ENCODE measurements around the gene ZP3.
"Not testable (repeated sequence)": the region's sequence is repeated elsewhere in the genome, so short reads cannot be mapped to it uniquely, and the experiment has no call there.

ZP3 gene

DNA sequence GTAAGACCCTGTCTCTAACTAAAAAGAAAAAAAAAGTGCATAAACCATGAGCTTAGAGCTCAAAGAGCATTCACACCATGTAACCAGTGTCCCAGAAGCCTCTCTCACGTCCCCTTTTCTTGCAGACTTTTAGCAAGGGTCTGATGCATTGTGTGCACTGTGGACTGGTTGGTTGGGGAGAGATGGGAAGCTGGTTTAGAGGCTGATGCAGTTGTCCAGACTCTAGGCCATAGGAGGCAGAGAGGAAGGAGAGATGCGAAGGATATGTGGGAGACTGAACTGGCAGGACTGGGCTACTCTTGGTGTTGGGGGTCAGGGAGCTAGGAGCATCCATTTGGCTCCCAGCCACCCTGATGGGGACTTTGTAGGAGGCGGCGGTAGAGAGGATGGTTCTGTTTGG lies 17.0 kb upstream of the ZP3 start:
- no peaks in the 10 kb centered on the region for H3K9me3 ChIP-seq (ENCODE audit: severe bottlenecking)
- 0 out of 3 replicates have a peak, but pooled peaks have one; percentile 22 for ATAC-seq (ENCODE audit: low read depth)
- H3K27me3 ChIP-seq (ENCODE audit: insufficient read depth, poor library complexity, severe bottlenecking), result no peaks in the 10 kb centered on the region
- no peak for DNase-seq (ENCODE audit: low spot score)
- peaks cover 3% of the 10 kb centered on the region for H3K4me1 ChIP-seq (ENCODE audit: insufficient read depth, poor library complexity, severe bottlenecking)
- no peak overlapping the region for H3K27ac ChIP-seq (ENCODE audit: poor library complexity, severe bottlenecking)
- TF ChIP-seq, protein P1, sequence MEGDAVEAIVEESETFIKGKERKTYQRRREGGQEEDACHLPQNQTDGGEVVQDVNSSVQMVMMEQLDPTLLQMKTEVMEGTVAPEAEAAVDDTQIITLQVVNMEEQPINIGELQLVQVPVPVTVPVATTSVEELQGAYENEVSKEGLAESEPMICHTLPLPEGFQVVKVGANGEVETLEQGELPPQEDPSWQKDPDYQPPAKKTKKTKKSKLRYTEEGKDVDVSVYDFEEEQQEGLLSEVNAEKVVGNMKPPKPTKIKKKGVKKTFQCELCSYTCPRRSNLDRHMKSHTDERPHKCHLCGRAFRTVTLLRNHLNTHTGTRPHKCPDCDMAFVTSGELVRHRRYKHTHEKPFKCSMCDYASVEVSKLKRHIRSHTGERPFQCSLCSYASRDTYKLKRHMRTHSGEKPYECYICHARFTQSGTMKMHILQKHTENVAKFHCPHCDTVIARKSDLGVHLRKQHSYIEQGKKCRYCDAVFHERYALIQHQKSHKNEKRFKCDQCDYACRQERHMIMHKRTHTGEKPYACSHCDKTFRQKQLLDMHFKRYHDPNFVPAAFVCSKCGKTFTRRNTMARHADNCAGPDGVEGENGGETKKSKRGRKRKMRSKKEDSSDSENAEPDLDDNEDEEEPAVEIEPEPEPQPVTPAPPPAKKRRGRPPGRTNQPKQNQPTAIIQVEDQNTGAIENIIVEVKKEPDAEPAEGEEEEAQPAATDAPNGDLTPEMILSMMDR (IDR thresholded peaks at IDR 0.05; ENCODE audit: poor library complexity, severe bottlenecking), result no peak
- no peaks in the 10 kb centered on the region for H3K36me3 ChIP-seq (ENCODE audit: low read depth)
- no peak overlapping the region for H3K4me3 ChIP-seq (ENCODE audit: severe bottlenecking)

DNA sequence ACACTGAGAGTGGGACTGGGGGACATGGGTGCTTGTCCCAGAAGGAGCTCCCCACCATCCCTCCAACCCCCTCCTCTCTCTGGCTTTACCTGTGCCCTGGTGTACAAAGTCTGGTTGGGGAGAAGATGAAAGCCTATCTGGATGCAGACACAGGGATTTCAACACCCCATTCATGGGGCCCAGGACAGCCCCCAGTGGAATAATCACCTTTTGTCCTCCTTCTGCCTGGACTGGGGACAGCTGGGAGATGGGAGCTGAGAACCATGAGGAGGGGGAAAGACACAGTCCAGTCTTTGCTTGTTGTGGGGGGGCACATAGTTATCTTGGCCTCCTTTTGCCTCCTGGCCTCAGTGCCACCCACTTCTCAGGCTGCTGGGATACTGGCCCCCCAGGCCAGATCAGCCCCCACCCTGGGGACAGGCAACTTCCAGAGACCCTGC lies 16.6 kb upstream of the ZP3 start:
- TF ChIP-seq, protein P1 (IDR thresholded peaks at IDR 0.05; ENCODE audit: poor library complexity, severe bottlenecking), result no peak
- DNase-seq (ENCODE audit: low spot score) (no peak), ATAC-seq (ENCODE audit: low read depth) (no peak)
- no peaks in the 10 kb centered on the region for H3K36me3 ChIP-seq (ENCODE audit: low read depth)
- H3K9me3 ChIP-seq (ENCODE audit: severe bottlenecking), result no peaks in the 10 kb centered on the region
- no peak overlapping the region for H3K27ac ChIP-seq (ENCODE audit: poor library complexity, severe bottlenecking)
- H3K4me3 ChIP-seq (ENCODE audit: severe bottlenecking), result no peak overlapping the region
- no peaks in the 10 kb centered on the region for H3K27me3 ChIP-seq (ENCODE audit: insufficient read depth, poor library complexity, severe bottlenecking)
- H3K4me1 ChIP-seq (ENCODE audit: insufficient read depth, poor library complexity, severe bottlenecking), result peaks cover 3% of the 10 kb centered on the region

DNA sequence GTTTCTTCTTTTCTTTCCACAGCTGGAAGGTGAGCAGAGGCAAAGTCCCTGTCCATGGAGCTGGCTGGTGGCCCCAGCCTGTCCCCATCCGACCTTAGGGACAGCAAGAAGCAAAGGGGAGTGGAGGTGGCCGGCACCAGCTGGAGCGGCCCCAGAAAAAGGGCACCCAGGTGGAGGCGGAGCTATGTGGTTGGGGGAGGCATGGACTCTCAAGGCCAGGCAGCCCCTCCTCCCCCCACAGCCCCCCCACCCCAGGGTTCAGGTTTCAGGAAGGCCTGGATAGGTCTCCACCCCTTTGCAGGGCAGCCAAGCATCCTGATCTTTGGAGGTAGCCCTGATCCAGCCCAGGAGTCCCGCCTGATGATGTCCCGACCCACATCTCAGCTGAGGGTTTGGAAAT lies 15.2 kb upstream of the ZP3 start, which contains the start of gene SSC4D:
TSS of gene SSC4D (minus strand) at position 161 of the 400 bp plus-strand sequence. CDS start 5,258 bp downstream, outside the sequence.
- Histone ChIP-seq H3K9me3 (ENCODE audit: severe bottlenecking) (no peaks in the 10 kb centered on the region), H3K27me3 (ENCODE audit: insufficient read depth, poor library complexity, severe bottlenecking) (no peaks in the 10 kb centered on the region), H3K4me1 (ENCODE audit: insufficient read depth, poor library complexity, severe bottlenecking) (peaks cover 3% of the 10 kb centered on the region), H3K36me3 (ENCODE audit: low read depth) (no peaks in the 10 kb centered on the region), H3K4me3 (ENCODE audit: severe bottlenecking) (no peak within 1 kb of the TSS), H3K27ac (ENCODE audit: poor library complexity, severe bottlenecking) (no peak within 1 kb of the TSS)
- TF ChIP-seq, protein P1 (IDR thresholded peaks at IDR 0.05; ENCODE audit: poor library complexity, severe bottlenecking), result no peak
- DNase-seq (ENCODE audit: low spot score) (no peak), ATAC-seq (ENCODE audit: low read depth) (no peak)

DNA sequence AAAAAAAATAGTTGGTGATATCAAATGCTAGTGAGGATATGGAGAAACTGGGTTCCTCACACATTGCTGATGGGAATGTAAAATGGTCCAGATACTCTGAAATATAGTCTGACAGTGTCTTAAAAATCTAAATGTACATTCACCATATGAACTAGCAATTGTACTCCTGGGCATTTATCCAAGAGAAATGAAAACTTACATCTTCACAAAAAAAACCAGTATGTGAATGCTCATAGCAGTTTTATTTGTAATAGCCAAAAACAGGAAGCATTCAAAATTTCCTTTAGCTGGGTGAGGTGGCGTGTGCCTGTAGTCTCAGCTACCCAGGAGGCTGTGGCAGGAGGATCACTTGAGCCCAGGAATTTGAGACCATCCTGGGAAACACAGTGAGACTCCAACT lies 13.1 kb upstream of the ZP3 start:
- Histone ChIP-seq H3K27me3 (ENCODE audit: insufficient read depth, poor library complexity, severe bottlenecking) (no peaks in the 10 kb centered on the region), H3K27ac (ENCODE audit: poor library complexity, severe bottlenecking) (no peak overlapping the region), H3K9me3 (ENCODE audit: severe bottlenecking) (no peaks in the 10 kb centered on the region), H3K4me3 (ENCODE audit: severe bottlenecking) (no peak overlapping the region), H3K4me1 (ENCODE audit: insufficient read depth, poor library complexity, severe bottlenecking) (peaks cover 3% of the 10 kb centered on the region), H3K36me3 (ENCODE audit: low read depth) (no peaks in the 10 kb centered on the region)
- ATAC-seq (ENCODE audit: low read depth), result no peak
- TF ChIP-seq, protein P1 (IDR thresholded peaks at IDR 0.05; ENCODE audit: poor library complexity, severe bottlenecking), result no peak
- no peak for DNase-seq (ENCODE audit: low spot score)

DNA sequence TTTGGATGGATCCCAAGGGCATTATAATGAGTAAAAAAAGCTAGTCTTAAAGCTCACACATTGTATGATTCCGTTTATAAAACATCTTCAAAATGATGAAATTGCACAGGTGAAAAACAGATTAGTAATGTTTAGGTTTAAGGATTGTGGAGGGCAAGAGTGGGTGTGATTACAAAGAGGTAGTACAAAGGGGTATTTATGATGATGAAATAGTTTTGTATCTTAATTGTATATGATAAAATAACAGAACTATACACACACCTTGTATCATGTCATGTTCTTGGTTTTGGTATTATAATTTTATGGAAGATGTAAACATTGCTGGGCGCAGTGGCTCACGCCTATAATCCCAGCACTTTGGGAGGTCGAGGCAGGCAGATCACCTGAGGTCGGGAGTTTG lies 12.5 kb upstream of the ZP3 start:
- DNase-seq (ENCODE audit: low spot score) (no peak), ATAC-seq (ENCODE audit: low read depth) (no peak)

DNA sequence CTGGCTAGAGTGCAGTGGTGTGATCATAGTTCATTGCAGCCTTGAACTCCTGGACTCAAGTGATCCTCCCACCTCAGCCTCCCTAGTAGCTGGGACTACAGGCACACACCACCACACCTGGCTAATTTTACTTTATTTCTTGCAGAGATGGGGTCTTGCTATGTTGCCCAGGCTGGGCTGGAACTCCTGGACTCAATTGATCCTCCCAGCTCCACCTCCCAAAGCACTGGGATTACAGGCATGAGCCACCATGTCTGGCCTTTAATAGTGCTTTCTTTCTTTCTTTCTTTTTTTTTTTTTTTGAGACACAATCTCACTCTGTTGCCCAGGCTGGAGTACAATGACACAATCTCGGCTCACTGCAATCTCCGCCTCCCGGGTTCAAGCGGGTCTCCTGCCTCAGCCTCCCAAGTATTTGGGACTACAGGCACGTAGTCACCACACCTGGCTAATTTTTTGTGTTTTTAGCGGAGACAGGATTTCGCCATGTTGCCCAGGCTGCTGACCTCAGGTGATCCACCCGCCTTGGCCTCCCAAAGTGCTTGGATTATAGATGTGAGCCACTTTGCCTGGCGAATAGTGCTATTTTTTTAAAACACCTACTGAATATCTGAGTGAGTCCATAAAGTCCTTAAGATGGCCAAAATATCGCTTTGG lies 7.0 kb upstream of the ZP3 start:
- H3K9me3 ChIP-seq (ENCODE audit: severe bottlenecking); H3K4me3 ChIP-seq (ENCODE audit: severe bottlenecking); DNase-seq (ENCODE audit: low spot score); ATAC-seq (ENCODE audit: low read depth); H3K36me3 ChIP-seq (ENCODE audit: low read depth); H3K27ac ChIP-seq (ENCODE audit: poor library complexity, severe bottlenecking); H3K27me3 ChIP-seq (ENCODE audit: insufficient read depth, poor library complexity, severe bottlenecking): not testable (repeated sequence)
- H3K4me1 ChIP-seq (ENCODE audit: insufficient read depth, poor library complexity, severe bottlenecking), result peaks cover 17% of the 10 kb centered on the region

More for the DNA sequence above, 12.5 kb upstream of the ZP3 start:
- Histone ChIP-seq H3K36me3 (ENCODE audit: low read depth) (no peaks in the 10 kb centered on the region), H3K27ac (ENCODE audit: poor library complexity, severe bottlenecking) (no peak overlapping the region), H3K4me3 (ENCODE audit: severe bottlenecking) (no peak overlapping the region), H3K9me3 (ENCODE audit: severe bottlenecking) (no peaks in the 10 kb centered on the region), H3K27me3 (ENCODE audit: insufficient read depth, poor library complexity, severe bottlenecking) (no peaks in the 10 kb centered on the region), H3K4me1 (ENCODE audit: insufficient read depth, poor library complexity, severe bottlenecking) (peaks cover 3% of the 10 kb centered on the region)
- TF ChIP-seq, protein P1 (IDR thresholded peaks at IDR 0.05; ENCODE audit: poor library complexity, severe bottlenecking), result no peak

DNA sequence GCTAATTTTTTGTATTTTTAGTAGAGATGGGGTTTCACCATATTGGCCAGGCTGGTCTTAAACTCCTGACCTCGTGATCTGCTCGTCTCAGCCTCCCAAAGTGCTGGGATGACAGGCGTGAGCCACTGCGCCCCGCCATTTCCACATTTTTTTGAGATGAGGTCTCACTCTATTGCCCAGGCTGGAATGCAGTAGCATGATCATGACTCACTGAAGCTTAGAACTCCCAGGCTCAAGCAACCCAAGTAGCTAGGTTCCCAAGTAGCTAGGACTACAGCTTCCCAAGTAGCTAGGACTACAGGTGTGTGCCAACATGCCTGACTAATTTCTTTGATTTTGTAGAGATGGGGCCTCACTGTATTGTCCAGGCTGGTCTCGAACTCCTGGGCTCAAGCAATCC lies 3.7 kb upstream of the ZP3 start:
- DNase-seq (ENCODE audit: low spot score) (peak; percentile 87), ATAC-seq (ENCODE audit: low read depth) (peak; percentile 81)
- Histone ChIP-seq H3K4me1 (ENCODE audit: insufficient read depth, poor library complexity, severe bottlenecking) (peaks cover 29% of the 10 kb centered on the region), H3K27ac (ENCODE audit: poor library complexity, severe bottlenecking) (peak overlapping the region; percentile 99)
- not testable (repeated sequence) for H3K36me3 ChIP-seq (ENCODE audit: low read depth); H3K27me3 ChIP-seq (ENCODE audit: insufficient read depth, poor library complexity, severe bottlenecking); H3K9me3 ChIP-seq (ENCODE audit: severe bottlenecking); H3K4me3 ChIP-seq (ENCODE audit: severe bottlenecking)
